Astrocyte of the hippocampus (primary cell): ENCODE results near the gene ZFTA.
"Not testable (repeated sequence)": the region's sequence is repeated elsewhere in the genome, so short reads cannot be mapped to it uniquely, and the experiment has no call there.

Source experiments
- DNase-seq: peaks from one replicate; pipeline ENCODE4 v3.0.0; 2011; ENCODE audit warnings: low read depth, low spot score

The ZFTA gene

DNA sequence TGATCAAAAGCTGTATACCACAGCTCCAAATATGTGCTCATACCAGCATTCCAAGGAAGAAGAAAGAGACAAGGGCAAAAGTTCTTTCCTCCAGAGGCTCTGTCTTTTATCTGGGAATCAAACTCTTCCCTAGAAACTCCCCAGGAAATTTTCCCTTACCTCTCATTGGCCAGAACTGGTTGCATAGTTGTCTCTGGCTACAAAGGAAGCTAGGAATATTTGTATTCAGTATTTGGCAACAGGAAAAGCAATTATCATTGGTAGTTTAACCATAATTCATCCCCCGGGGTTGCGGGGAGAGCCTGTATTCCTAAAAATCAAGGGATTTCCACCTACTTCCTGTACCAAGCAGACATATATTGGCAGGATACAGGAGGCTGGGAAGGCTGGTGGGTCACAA lies 10.5 kb upstream of the ZFTA start:
- peak; percentile 36 for DNase-seq

GRCh38 chr11:63775191-63775590 lies 6.6 kb upstream of the ZFTA start:
- no peak for DNase-seq

GRCh38 chr11:63771741-63772318 lies 3.3 kb upstream of the ZFTA start:
- not testable (repeated sequence) for DNase-seq

- DNase-seq, result no peak
Measured at GRCh38 chr11:63770763-63771162, 2.2 kb upstream of the ZFTA start.

DNA sequence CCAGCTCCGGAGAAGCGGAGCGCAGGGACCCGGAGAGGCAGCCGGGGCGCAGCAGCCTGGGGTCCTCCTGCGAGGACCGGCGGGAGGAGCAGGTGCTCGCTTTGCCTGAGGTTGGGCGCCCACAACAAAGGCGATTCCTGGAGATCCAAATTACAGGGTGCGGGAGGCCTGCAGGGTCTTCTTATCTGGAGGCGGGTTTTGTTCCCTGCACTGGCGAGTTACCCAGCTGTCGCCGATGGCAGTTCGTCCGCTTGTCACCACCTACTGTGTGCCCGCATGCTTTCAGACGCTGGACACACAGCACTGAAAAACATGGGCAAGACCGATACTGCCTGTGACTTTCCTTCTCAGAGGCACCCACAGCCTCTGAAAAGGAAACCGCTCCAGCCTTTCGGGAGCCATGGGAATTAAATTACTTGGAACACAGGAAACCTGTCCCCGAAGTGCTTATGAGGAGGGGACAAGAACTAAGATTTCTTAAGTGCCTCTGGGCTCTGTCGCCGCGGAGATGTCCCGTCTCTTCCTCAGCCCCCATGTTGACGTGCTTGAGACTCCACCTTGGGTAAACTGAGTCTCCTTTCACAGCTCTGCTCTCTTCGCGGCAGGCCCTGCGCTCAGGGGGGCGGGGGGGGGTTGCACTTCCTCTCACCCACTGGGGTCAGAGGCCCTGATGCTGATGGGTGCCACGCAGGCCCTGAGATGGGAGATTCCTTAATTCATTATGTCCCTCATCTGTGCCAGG lies 1.3 kb upstream of the ZFTA start:
- peak; percentile 48 for DNase-seq

- peak; percentile 74 for DNase-seq
Measured at GRCh38 chr11:63769042-63769713, 603 bp upstream of the ZFTA start.

DNA sequence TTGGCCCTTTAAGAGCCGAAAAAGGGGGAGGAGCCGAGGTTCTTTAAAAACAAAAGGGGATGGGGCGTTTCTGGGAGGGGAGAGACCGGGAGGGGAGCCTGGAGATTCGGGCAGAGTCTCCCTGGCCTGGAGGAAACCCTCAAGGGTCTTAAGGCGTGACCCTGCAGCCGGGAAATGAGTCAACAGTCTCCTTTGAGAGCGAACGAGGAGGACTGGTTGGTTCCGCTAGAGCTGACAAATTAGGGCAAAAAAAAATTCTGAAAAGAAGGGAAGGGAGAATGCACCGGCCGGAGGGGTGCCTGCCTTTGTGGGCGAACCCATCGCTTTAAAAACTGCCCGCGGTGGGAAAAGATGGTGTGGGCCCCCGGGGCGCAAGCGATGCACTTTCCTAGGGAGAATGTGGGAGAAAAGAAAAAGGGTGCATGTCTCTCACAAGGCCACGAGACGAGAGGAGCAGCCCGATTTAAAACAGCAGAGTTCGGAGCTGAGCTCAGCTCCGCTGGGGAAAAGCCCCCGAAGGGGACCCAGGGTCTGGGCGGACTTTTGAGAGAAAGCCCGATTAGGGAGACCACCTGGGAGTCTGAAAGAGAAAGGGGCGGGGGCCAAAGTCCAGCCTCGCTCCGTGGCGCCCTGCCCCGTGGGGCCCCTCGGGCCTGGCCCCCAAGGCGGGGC lies 874 bp downstream of the ZFTA start:
- peak; percentile 84 for DNase-seq

GRCh38 chr11:63767267-63767564 lies 1.4 kb downstream of the ZFTA start:
- DNase-seq, result no peak

DNA sequence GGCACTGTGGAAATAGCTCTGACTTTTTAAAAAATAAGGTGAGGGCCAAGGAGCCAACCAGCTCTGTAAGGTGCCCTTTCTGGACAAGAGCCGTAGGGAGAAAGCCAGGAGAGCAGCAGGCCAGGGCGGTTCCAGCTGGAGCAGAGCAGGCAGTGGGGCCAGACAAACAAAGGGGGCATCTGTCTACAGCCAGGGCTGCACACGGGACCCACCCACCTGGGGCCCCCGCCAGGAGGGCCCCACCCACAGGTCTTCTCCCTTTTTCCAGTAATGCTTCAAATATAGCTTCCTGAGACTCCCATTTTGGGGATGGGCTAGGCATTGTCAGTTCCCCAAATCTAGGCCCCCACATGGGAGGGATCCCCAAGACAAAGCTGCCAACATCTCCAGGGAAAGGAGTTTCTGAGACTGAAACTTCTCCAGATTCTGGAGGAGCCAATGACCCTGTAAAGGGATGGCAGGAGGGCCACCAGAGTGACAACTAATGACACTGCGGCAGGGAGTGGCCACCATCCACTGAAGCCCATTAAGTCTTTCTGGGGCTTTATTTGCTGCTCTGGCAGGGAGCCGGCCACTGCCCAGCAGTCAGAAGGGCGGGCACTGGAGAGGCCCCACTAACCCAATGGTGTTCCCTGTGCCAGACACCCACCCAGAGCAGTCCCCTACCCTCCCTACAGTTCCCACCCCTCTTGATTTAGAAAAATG lies 1.9 kb downstream of the ZFTA start:
- peak; percentile 43 for DNase-seq

- peak; percentile 25 for DNase-seq
Measured at GRCh38 chr11:63765688-63766241, 2.8 kb downstream of the ZFTA start.

- DNase-seq, result peak; percentile 50
Measured at GRCh38 chr11:63764679-63765647, 3.6 kb downstream of the ZFTA start.

DNA sequence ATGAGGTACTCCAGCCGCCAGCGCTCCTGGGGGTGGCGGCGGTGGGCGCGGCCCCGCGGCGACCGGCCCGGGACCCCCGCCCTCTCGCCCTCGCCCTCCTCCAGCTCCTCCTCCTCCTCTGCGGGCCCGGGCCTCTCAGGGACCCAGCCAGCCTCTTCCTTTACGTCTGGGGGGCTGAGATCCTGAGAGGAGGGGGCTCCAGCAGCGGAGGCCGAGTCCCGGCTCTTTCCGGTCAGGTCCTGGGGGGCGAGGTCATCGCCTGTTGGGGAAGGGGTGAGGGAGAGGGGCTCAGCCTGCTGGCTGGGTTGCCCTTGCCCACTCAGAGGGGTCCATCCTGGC lies 4.3 kb downstream of the ZFTA start:
- DNase-seq, result no peak

DNA sequence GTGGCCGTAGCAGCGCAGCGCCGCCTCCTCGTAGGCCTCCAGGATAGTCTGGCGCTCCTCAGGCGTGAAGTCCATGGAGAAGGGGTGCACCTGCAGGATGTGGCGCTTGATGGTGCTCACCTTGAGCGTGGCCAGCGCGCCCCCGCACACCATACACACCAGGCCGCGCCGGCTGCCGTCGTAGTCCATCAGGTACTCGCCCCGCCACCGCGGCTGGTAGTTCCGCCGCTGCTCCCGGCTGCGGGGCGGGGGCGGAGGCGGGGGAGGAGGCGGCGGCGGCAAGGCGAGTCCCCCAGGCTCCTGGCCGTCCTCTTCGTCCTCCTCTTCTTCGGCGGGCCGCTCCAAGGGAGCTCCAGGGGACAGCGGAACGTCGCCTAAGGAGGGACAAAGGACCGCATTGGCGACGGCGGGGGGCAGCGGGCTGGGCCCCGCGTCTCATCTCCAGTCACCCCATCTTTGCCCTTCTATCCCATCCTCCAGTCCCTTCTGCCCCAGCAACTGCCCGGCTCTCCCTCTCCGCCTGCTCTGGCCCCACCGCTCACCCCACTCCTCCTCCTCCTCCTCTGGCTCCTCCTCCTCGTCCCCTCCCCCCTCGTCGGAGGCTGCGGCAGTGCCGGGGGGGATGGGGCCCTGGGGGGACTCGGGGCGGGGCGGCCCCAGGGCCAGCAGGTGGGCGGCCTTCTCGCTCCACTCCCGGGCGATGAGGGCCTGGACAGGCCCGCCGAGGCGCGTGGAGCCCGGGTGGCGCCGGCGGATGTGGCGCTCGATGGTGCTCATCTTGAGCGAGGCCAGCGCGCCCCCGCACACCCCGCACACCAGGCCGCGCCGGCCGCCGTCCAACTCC lies 4.9 kb downstream of the ZFTA start:
- DNase-seq, result peak; percentile 64

DNA sequence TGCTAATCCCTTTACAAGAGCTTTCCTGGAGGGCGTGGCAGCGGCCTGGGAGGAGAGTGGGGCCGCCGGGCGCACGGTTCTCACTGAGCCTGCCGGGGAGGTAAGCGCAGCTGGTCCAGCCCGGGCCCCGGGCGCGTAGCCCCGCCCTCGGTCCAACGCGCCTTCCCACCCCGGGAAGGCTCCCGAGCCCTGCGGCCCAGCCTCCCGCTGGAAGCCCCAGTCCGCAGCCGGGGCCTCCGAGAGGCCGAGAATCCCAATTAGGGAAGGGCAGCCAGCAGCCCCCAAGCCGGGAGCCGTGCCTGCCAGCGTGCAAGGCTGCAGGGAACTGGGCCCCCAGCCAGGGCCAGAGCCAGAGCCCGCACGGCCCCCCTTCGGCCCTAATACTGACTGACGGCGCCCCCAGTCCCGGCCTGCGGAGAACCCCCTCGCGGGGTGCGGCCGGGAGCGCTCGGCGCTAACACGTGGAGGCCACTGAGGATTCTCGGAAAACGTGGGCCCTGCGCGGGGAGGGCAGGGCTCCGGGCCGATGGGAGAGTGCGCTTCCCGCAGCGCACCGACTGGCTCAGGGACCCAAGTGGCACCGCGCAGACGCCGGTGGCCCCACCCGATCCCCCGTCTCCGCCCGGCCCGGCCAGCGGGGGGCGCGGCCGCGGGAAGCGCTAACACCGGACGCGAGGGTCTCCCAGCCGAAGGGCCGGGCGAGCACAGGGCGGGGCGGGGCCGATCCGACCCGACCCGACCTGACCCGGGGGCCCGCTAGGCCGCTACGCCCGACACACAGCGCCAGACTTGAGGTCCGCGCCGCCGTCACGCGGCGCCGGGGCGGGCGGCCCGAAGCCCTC lies 5.7 kb downstream of the ZFTA start:
- peak; percentile 83 for DNase-seq

- peak; percentile 66 for DNase-seq
Measured at GRCh38 chr11:63761931-63762653, 6.5 kb downstream of the ZFTA start.

DNA sequence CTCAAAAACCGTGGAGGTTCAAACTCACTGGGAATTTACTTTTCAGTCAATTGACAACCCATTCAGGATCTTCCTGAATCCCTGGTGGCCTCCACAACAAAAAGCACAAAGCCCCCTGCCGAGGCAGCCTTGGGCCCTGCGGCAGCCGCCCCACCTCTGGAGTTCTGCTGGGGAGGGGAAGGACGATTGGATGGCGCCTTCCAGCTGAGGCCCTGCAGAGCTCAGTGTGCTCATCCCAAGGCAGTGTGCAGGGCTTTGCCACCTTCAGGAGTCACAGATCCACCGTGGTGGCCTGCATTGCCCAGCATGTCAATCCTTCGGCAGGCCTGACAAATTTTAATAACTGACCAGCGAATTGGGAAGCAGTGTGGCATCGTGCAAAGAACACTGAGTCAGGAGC lies 7.4 kb downstream of the ZFTA start:
- DNase-seq, result peak; percentile 12

DNA sequence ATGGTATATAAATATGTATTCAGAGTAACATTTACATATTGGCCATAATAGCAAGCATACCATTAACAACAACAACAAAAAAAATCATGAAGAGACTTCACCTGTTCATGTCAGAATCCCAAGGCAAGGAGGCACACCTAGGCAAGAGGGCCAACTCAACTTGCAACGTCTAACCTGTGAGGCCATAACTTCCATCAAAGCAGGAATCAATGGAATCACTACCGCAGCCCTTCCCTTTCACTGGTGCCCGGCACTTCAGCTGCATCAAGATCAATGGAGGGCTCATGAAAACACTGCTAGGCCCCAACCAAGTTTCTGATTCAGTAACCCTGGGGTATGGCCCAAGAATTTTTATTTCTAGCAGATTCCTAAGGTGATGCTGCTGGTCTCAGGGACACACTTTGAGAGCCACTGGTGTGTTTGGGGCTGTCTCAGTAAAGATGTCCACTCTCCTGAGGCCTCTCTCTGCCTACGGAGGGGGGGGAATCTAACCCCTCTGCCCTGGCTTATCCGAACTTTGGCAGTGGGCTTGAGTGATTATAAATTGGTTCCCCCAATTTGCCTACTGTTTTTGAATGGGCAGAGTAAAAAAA lies 8.0 kb downstream of the ZFTA start:
- peak; percentile 12 for DNase-seq
